SK-N-SH treated with all-trans-retinoic acid at 6 μM for 48 hours (cell line): ENCODE data around the gene ALOX15.

Source experiments
- RARB ChIP-seq: fragments of 250-450 bp; sonication (Bioruptor Pico); IDR thresholded peaks from 2 replicates; pipeline ENCODE4 v1.8.0; 2021; ENCODE audit warnings: mild to moderate bottlenecking, moderate library complexity
- ZNF565 ChIP-seq: fragments of 450-650 bp; formaldehyde crosslinking; conservative IDR thresholded peaks from 2 replicates; pipeline ENCODE4 v1.5.0; 2020; ENCODE audit warnings: low read depth, mild to moderate bottlenecking, moderate library complexity

GRCh38 chr17:4636474-4637100, 4.9 kb downstream of the ALOX15 start:
- TF ChIP-seq RARB (CRISPR knock-in tag) (no peak), ZNF565 (no peak)
